ENCODE data around the gene YES1.
"Not testable (repeated sequence)": the region's sequence is repeated elsewhere in the genome, so short reads cannot be mapped to it uniquely, and the experiment has no call there.

Gene YES1

DNA sequence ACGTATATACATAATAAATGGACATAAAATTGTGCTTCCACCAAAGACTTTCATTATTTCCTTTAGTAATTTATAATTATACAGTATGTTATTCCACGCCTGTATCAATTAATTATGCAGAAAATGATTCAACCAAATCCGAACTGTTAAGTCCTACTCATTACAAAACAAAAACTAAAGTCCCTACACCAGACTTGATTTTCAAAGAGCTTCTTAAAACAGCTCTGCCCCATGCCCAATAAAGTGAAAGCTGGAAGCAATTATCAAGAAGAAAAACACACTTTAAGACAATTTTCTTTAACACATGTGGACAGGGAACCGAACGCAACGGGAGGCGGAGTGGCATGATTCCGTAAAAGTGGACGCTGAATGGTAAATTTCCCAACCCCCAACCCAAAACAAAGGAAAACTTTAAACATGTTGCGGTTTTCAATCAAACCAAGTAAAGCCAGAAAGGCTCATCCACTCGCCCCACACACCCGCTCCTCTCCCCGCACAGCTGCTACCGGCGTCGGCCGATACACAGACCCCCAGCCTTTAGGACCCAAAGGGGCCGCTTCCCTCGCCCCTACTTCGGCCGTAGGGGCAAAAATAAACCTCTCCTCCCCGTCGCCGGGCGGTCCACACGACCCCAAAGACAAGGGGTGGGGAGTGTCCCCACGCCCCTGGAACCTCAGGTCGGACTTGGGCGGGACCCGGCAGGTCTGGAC, 705 bp downstream of the YES1 start:
- no peaks in the 10 kb centered on the region for H3K36me3 ChIP-seq (ENCODE audit: insufficient read depth, insufficient read length, low read length)
- no peaks in the 10 kb centered on the region for H3K4me1 ChIP-seq (ENCODE audit: insufficient read depth, insufficient read length)
- no peaks in the 10 kb centered on the region for H3K9me3 ChIP-seq (ENCODE audit: insufficient read depth, low read length)
- H3K4me3 ChIP-seq (ENCODE audit: insufficient read length, low read depth) = peak overlapping the region; percentile 77
- H3K27me3 ChIP-seq (ENCODE audit: insufficient read depth, insufficient read length) = no peaks in the 10 kb centered on the region
- peak overlapping the region; percentile 86 for H3K9ac ChIP-seq (ENCODE audit: insufficient read length, low read depth)
- no peak for DNase-seq (ENCODE audit: low read depth, low spot score)
- TF ChIP-seq SUZ12 (IDR thresholded peaks at IDR 0.05; ENCODE audit: extremely low read depth, insufficient read depth, insufficient read length) (no peak), ZNF274 (IDR thresholded peaks at IDR 0.05; ENCODE audit: low read depth, low read length) (no peak), YY1 (IDR thresholded peaks at IDR 0.05; ENCODE audit: insufficient read depth, insufficient read length) (no peak)

DNA sequence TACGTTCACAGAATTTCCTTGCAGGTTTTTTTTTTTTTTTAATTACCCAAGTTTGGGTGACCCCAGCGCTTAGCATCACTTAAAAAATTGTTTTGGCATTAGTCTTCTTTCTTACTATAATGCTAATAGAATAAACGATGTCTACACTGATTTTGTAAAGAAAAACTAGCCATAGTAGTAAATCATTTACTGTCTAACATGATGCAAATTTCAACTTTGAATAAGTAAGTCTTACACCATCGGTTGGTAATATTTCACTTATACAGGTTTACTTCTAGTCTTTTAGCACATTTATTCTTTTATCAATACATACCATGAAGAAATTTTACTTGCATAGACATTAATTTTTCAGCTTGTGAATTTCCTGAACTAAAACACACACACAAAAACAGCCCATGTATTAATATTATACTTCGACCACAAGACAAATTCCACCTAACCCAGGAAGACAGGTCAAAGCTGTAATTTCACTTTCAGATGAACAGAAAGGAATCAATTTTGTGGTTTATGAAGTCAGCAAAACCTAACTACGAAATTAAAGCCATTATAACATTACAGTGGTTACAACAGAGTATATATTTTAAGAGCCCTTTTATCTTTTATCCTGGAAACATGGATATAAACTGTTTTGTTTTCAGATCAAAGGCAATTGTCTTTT, 1.9 kb downstream of the YES1 start:
- H3K4me3 ChIP-seq (ENCODE audit: insufficient read length, low read depth) = no peak overlapping the region
- no peak for DNase-seq (ENCODE audit: low read depth, low spot score)
- H3K9me3 ChIP-seq (ENCODE audit: insufficient read depth, low read length) = no peaks in the 10 kb centered on the region
- no peak for TF ChIP-seq SUZ12 (IDR thresholded peaks at IDR 0.05; ENCODE audit: extremely low read depth, insufficient read depth, insufficient read length)
- TF ChIP-seq ZNF274 (IDR thresholded peaks at IDR 0.05; ENCODE audit: low read depth, low read length) = no peak
- TF ChIP-seq YY1 (IDR thresholded peaks at IDR 0.05; ENCODE audit: insufficient read depth, insufficient read length) = no peak
- H3K9ac ChIP-seq (ENCODE audit: insufficient read length, low read depth) = no peak overlapping the region
- H3K4me1 ChIP-seq (ENCODE audit: insufficient read depth, insufficient read length) = no peaks in the 10 kb centered on the region
- H3K36me3 ChIP-seq (ENCODE audit: insufficient read depth, insufficient read length, low read length) = no peaks in the 10 kb centered on the region
- no peaks in the 10 kb centered on the region for H3K27me3 ChIP-seq (ENCODE audit: insufficient read depth, insufficient read length)

DNA sequence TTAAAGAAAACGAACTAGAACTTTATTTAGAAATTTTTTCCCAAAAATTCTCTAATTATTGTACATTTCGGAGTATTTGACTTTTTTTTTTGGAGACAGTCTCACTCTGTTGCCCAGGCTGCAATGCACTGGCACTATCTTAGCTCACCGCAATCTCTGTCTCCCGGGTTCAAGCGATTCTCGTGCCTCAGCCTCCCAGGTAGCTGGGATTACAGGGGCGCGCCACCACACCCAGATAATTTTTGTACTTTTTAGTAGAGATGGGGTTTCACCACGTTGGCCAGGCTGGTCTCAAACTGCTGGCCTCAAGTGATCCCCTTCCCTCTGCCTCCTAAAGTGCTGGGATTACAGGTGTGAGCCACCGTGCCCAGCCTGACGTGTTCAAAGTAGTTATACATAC, 2.8 kb downstream of the YES1 start:
- H3K4me3 ChIP-seq (ENCODE audit: insufficient read length, low read depth); H3K36me3 ChIP-seq (ENCODE audit: insufficient read depth, insufficient read length, low read length); H3K27me3 ChIP-seq (ENCODE audit: insufficient read depth, insufficient read length); H3K9ac ChIP-seq (ENCODE audit: insufficient read length, low read depth); DNase-seq (ENCODE audit: low read depth, low spot score); H3K4me1 ChIP-seq (ENCODE audit: insufficient read depth, insufficient read length); H3K9me3 ChIP-seq (ENCODE audit: insufficient read depth, low read length): not testable (repeated sequence)

DNA sequence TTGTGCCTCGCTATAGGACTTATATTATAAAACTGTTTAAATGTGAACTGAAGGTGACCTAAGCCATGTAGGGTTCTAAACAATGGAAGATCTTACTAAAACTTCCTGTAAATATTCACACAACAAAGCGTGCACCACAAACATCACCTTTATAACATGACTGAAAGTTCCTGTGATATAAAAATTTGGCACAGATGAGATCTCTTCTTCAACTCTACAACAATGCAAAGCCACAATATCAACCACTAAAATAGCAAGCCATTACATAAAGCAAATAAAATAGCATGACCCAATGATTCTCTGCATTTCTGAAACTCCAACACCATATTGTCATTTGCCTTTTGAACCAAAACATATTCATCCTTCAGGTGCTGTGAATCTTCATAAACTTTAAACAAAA, 3.5 kb downstream of the YES1 start:
- Histone ChIP-seq H3K4me1 (ENCODE audit: insufficient read depth, insufficient read length) (no peaks in the 10 kb centered on the region), H3K9ac (ENCODE audit: insufficient read length, low read depth) (no peak overlapping the region), H3K36me3 (ENCODE audit: insufficient read depth, insufficient read length, low read length) (no peaks in the 10 kb centered on the region), H3K27me3 (ENCODE audit: insufficient read depth, insufficient read length) (no peaks in the 10 kb centered on the region), H3K4me3 (ENCODE audit: insufficient read length, low read depth) (no peak overlapping the region), H3K9me3 (ENCODE audit: insufficient read depth, low read length) (no peaks in the 10 kb centered on the region)
- no peak for TF ChIP-seq SUZ12 (IDR thresholded peaks at IDR 0.05; ENCODE audit: extremely low read depth, insufficient read depth, insufficient read length)
- no peak for TF ChIP-seq YY1 (IDR thresholded peaks at IDR 0.05; ENCODE audit: insufficient read depth, insufficient read length)
- no peak for TF ChIP-seq ZNF274 (IDR thresholded peaks at IDR 0.05; ENCODE audit: low read depth, low read length)
- no peak for DNase-seq (ENCODE audit: low read depth, low spot score)

DNA sequence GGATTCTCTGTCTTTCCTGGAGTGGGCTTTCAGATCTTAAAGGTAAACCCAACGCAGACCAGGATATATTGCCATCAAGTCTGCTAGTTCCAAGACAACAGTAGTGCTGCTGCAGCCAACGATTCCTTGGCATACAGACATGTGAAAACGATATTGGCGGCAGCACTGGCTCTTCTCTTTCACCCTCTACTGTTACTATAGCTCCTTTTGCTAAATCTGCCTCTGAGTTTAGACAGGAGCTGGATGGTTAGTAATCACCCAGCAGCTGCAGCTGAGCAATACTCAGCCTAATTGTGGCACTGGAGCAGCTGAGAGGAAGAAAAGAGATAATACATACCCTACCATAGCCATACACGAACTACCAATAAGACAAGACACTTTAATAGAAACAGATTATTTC, 4.0 kb downstream of the YES1 start:
- TF ChIP-seq SUZ12 (IDR thresholded peaks at IDR 0.05; ENCODE audit: extremely low read depth, insufficient read depth, insufficient read length) = no peak
- H3K9me3 ChIP-seq (ENCODE audit: insufficient read depth, low read length) = no peaks in the 10 kb centered on the region
- no peak for DNase-seq (ENCODE audit: low read depth, low spot score)
- no peak overlapping the region for H3K4me3 ChIP-seq (ENCODE audit: insufficient read length, low read depth)
- H3K27me3 ChIP-seq (ENCODE audit: insufficient read depth, insufficient read length) = no peaks in the 10 kb centered on the region
- H3K9ac ChIP-seq (ENCODE audit: insufficient read length, low read depth) = no peak overlapping the region
- H3K4me1 ChIP-seq (ENCODE audit: insufficient read depth, insufficient read length) = no peaks in the 10 kb centered on the region
- no peaks in the 10 kb centered on the region for H3K36me3 ChIP-seq (ENCODE audit: insufficient read depth, insufficient read length, low read length)

DNA sequence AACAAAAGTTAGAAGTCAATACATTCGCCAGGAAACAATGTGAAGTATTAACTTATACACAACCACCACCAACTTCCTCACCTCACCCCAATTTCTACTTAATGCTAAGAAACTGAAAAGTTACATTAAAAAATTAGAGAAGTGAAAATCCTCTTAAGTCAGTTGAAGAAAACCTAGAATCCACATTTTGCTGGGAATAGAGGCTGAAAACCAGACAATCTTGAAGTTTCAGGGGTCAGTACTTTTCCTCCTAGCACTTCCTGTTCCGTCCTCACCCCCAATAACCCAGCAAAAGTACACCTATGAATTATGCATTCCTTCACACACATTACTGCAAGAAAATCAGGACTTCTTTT, 6.3 kb downstream of the YES1 start:
- TF ChIP-seq YY1 (IDR thresholded peaks at IDR 0.05; ENCODE audit: insufficient read depth, insufficient read length) (no peak), ZNF274 (IDR thresholded peaks at IDR 0.05; ENCODE audit: low read depth, low read length) (no peak), SUZ12 (IDR thresholded peaks at IDR 0.05; ENCODE audit: extremely low read depth, insufficient read depth, insufficient read length) (no peak)
- no peak overlapping the region for H3K9ac ChIP-seq (ENCODE audit: insufficient read length, low read depth)
- H3K36me3 ChIP-seq (ENCODE audit: insufficient read depth, insufficient read length, low read length) = no peaks in the 10 kb centered on the region
- no peaks in the 10 kb centered on the region for H3K27me3 ChIP-seq (ENCODE audit: insufficient read depth, insufficient read length)
- no peak overlapping the region for H3K4me3 ChIP-seq (ENCODE audit: insufficient read length, low read depth)
- H3K4me1 ChIP-seq (ENCODE audit: insufficient read depth, insufficient read length) = no peaks in the 10 kb centered on the region
- no peaks in the 10 kb centered on the region for H3K9me3 ChIP-seq (ENCODE audit: insufficient read depth, low read length)
- no peak for DNase-seq (ENCODE audit: low read depth, low spot score)

DNA sequence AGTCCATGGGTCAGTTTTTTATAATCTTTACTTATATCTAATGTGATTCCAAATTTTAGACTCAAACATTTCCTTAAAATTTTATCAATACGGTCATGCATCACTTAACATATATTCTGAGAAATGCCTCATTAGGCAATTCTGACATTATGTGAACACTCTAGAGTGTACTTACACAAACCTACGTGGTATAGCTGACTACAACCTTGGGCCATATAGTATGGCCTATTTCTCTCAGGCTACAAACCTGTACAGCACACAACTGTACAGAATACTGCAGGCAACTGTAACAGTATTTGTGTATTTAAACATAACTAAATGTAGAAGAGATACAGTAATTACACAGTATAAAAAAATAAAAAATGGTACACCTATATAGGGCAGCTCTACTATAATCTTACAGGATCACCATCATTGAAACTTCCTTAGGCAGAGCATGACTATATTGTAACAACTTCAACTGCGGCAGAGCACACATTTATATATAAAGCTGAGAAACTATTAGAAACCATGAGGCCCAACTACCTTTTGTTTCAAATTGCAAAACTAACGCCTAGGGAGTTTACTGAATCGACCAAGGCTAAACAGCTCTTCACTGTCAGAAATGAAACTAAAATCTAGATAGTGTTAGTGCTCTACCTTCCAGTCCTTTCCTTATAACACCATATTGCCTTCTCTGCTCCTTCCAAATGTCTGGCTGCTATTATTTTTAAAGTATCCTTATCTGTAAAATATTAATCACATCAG, 6.9 kb downstream of the YES1 start:
- Histone ChIP-seq H3K4me3 (ENCODE audit: insufficient read length, low read depth) (no peak overlapping the region), H3K9ac (ENCODE audit: insufficient read length, low read depth) (no peak overlapping the region), H3K36me3 (ENCODE audit: insufficient read depth, insufficient read length, low read length) (no peaks in the 10 kb centered on the region), H3K4me1 (ENCODE audit: insufficient read depth, insufficient read length) (no peaks in the 10 kb centered on the region), H3K9me3 (ENCODE audit: insufficient read depth, low read length) (no peaks in the 10 kb centered on the region), H3K27me3 (ENCODE audit: insufficient read depth, insufficient read length) (no peaks in the 10 kb centered on the region)
- DNase-seq (ENCODE audit: low read depth, low spot score) = no peak
- TF ChIP-seq SUZ12 (IDR thresholded peaks at IDR 0.05; ENCODE audit: extremely low read depth, insufficient read depth, insufficient read length) = no peak
- no peak for TF ChIP-seq YY1 (IDR thresholded peaks at IDR 0.05; ENCODE audit: insufficient read depth, insufficient read length)
- no peak for TF ChIP-seq ZNF274 (IDR thresholded peaks at IDR 0.05; ENCODE audit: low read depth, low read length)
